Stimulated activated CD4-positive, alpha-beta T cell treated with anti-CD3 and anti-CD28 coated beads, Interleukin-1b, Interleukin-23, amount 100 ng/mL, for 48 hours (primary cell): Measurements from ENCODE around the gene SAMD14.

Source experiments
- DNase-seq: peaks from one replicate; pipeline ENCODE4 v3.0.0-alpha.2; 2020

SAMD14 gene

GRCh38 chr17:50129728-50130558, at the start of gene SAMD14:
Gene SAMD14, minus strand, starts transcription at chr17:50130160. Its CDS starts 5,201 bp downstream, at chr17:50124959.
- DNase-seq = no peak

- peak; percentile 55 for DNase-seq
These were observed 48.2 kb upstream of the SAMD14 start for GRCh38 chr17:50177983-50178834.

- no peak for DNase-seq
These were observed 47.5 kb upstream of the SAMD14 start for GRCh38 chr17:50177476-50177875.

- no peak for DNase-seq
These were observed 46.8 kb upstream of the SAMD14 start for GRCh38 chr17:50176559-50177357.

GRCh38 chr17:50175035-50175807, 45.3 kb upstream of the SAMD14 start:
- DNase-seq = no peak

- no peak for DNase-seq
These were observed 44.5 kb upstream of the SAMD14 start for GRCh38 chr17:50174444-50174843.

GRCh38 chr17:50173335-50173941, 43.5 kb upstream of the SAMD14 start:
- no peak for DNase-seq

- no peak for DNase-seq
These were observed 43.0 kb upstream of the SAMD14 start for GRCh38 chr17:50172936-50173334.

- no peak for DNase-seq
These were observed 42.2 kb upstream of the SAMD14 start for GRCh38 chr17:50172130-50172529.

GRCh38 chr17:50171371-50172071, 41.6 kb upstream of the SAMD14 start:
- DNase-seq = no peak

GRCh38 chr17:50170662-50171370, 40.9 kb upstream of the SAMD14 start:
- DNase-seq = no peak

- no peak for DNase-seq
These were observed 40.0 kb upstream of the SAMD14 start for GRCh38 chr17:50169881-50170459.

- DNase-seq = peak; percentile 53
These were observed 39.3 kb upstream of the SAMD14 start for GRCh38 chr17:50169121-50169764.

- DNase-seq = no peak
These were observed 38.4 kb upstream of the SAMD14 start for GRCh38 chr17:50168319-50168718.

GRCh38 chr17:50167371-50167770, 37.4 kb upstream of the SAMD14 start:
- DNase-seq = no peak

GRCh38 chr17:50166518-50167181, 36.7 kb upstream of the SAMD14 start:
- DNase-seq = no peak

GRCh38 chr17:50165867-50166517, 36.0 kb upstream of the SAMD14 start, which contains the start of gene SGCA:
Gene SGCA, plus strand, starts transcription at chr17:50166005. Its CDS starts 36 bp downstream, at chr17:50166041.
- DNase-seq = no peak

GRCh38 chr17:50165466-50165865, 35.5 kb upstream of the SAMD14 start:
- DNase-seq = no peak
